GM18907 (cell line): ENCODE data around the gene GYPC.

Experiments
- ATAC-seq: cut with Tn5 transposase; IDR thresholded peaks from one replicate; pipeline ENCODE4 v1.9.1; 2021; ENCODE audit warnings: mild to moderate bottlenecking, moderate library complexity; ENCODE audit not compliant: unreplicated experiment

Gene GYPC

GRCh38 chr2:126649101-126649500 is 6.9 kb upstream of the GYPC start:
- no peak for ATAC-seq

- no peak for ATAC-seq
Measured at GRCh38 chr2:126650994-126651393, 5.0 kb upstream of the GYPC start.

GRCh38 chr2:126652323-126652891 is 3.6 kb upstream of the GYPC start:
- ATAC-seq: no peak

GRCh38 chr2:126653109-126653508 is 2.8 kb upstream of the GYPC start:
- no peak for ATAC-seq

GRCh38 chr2:126653761-126654160 is 2.2 kb upstream of the GYPC start:
- ATAC-seq: no peak

- ATAC-seq: no peak
Measured at GRCh38 chr2:126655051-126655450, 907 bp upstream of the GYPC start.

- ATAC-seq: peak; percentile 26
Measured at GRCh38 chr2:126656431-126657147, 631 bp downstream of the GYPC start.

- peak; percentile 22 for ATAC-seq
Measured at GRCh38 chr2:126657148-126657635, 1.2 kb downstream of the GYPC start.

GRCh38 chr2:126657636-126658318 is 1.8 kb downstream of the GYPC start:
- peak; percentile 79 for ATAC-seq

- ATAC-seq: peak; percentile 12
Measured at GRCh38 chr2:126658319-126658904, 2.5 kb downstream of the GYPC start.

GRCh38 chr2:126658905-126659561 is 3.1 kb downstream of the GYPC start:
- ATAC-seq: peak; percentile 49

GRCh38 chr2:126659562-126660467 is 3.9 kb downstream of the GYPC start:
- no peak for ATAC-seq

- no peak for ATAC-seq
Measured at GRCh38 chr2:126660971-126661370, 5.0 kb downstream of the GYPC start.

- ATAC-seq: no peak
Measured at GRCh38 chr2:126661702-126662500, 5.9 kb downstream of the GYPC start.

GRCh38 chr2:126662621-126663020 is 6.7 kb downstream of the GYPC start:
- no peak for ATAC-seq

GRCh38 chr2:126663184-126663963 is 7.4 kb downstream of the GYPC start:
- ATAC-seq: no peak

- peak; percentile 74 for ATAC-seq
Measured at GRCh38 chr2:126664234-126664633, 8.3 kb downstream of the GYPC start.

GRCh38 chr2:126664639-126665038 is 8.7 kb downstream of the GYPC start:
- peak; percentile 33 for ATAC-seq
